EH (cell line): ENCODE results near the gene MEX3D.
"Not testable (repeated sequence)": the region's sequence is repeated elsewhere in the genome, so short reads cannot be mapped to it uniquely, and the experiment has no call there.

ENCODE experiments used
- DNase-seq: peaks from one replicate; pipeline ENCODE4 v3.0.0-alpha.2; 2015; ENCODE audit warnings: low read depth

The MEX3D gene

GRCh38 chr19:1535699-1536098 is 32.4 kb downstream of the MEX3D start:
- DNase-seq: not testable (repeated sequence)

- no peak for DNase-seq
Measured at GRCh38 chr19:1534972-1535371, 33.2 kb downstream of the MEX3D start.

GRCh38 chr19:1533510-1534150 is 34.5 kb downstream of the MEX3D start:
- no peak for DNase-seq

- no peak for DNase-seq
Measured at GRCh38 chr19:1532003-1532402, 36.1 kb downstream of the MEX3D start.

GRCh38 chr19:1531587-1531986 is 36.5 kb downstream of the MEX3D start:
- no peak for DNase-seq

- DNase-seq: not testable (repeated sequence)
Measured at GRCh38 chr19:1530856-1531255, 37.3 kb downstream of the MEX3D start.

GRCh38 chr19:1529430-1529816 is 38.7 kb downstream of the MEX3D start:
- no peak for DNase-seq

GRCh38 chr19:1528596-1529429 is 39.3 kb downstream of the MEX3D start:
- no peak for DNase-seq

- DNase-seq: no peak
Measured at GRCh38 chr19:1527650-1528309, 40.3 kb downstream of the MEX3D start.

- no peak for DNase-seq
Measured at GRCh38 chr19:1526979-1527649, 41.0 kb downstream of the MEX3D start.

- no peak for DNase-seq
Measured at GRCh38 chr19:1526066-1526778, 41.9 kb downstream of the MEX3D start.

- no peak for DNase-seq
Measured at GRCh38 chr19:1525343-1525742, 42.8 kb downstream of the MEX3D start.

GRCh38 chr19:1524972-1525325 is 43.2 kb downstream of the MEX3D start:
- DNase-seq: no peak

GRCh38 chr19:1524287-1524971 is 43.7 kb downstream of the MEX3D start:
- DNase-seq: no peak

GRCh38 chr19:1523412-1524286 is 44.5 kb downstream of the MEX3D start, which contains the start of gene PLK5:
Gene PLK5, plus strand, starts transcription at chr19:1524077. Its CDS starts 2,920 bp downstream, at chr19:1526997.
- DNase-seq: no peak

GRCh38 chr19:1522838-1523237 is 45.3 kb downstream of the MEX3D start:
- no peak for DNase-seq

- DNase-seq: peak; percentile 21
Measured at GRCh38 chr19:1522061-1522460, 46.1 kb downstream of the MEX3D start.

GRCh38 chr19:1521636-1522035 is 46.5 kb downstream of the MEX3D start:
- no peak for DNase-seq

- no peak for DNase-seq
Measured at GRCh38 chr19:1520203-1520780, 47.8 kb downstream of the MEX3D start.

- DNase-seq: not testable (repeated sequence)
Measured at GRCh38 chr19:1519802-1520201, 48.3 kb downstream of the MEX3D start.
